ENCODE data around the gene TTBK1.

The TTBK1 gene

DNA sequence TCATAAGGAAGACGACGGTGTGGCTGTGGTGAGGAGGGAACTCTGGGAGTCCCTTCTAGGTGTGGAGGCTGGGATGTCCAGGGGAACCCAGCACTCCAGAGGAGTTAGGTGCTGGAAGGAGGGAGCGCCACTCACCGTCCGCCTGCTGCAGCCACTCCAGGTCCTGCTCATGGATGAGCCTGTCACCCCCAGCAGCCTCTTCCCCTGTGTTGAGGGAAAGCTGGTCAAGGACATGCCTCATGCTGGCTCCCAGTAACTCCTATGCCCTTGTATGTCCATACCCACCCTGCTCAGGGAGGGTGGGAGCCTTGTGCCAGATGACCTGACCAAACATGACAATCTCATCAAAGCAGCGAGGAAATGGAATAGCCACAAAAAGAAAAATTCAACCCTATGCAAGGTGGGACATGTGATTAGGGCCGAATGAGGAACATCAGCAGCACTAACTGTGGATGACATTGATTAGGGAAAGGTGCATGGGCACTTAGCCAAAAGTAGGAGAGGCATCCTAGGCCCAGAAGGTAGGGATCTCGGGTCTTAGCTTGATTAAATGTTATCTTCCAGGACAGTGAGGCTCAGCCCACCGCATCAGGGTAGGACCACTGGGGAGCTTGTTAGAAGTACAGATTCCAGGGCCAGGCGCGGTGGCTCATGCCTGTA is 17.0 kb upstream of the TTBK1 start:
- DNase-seq = peak; percentile 92

DNA sequence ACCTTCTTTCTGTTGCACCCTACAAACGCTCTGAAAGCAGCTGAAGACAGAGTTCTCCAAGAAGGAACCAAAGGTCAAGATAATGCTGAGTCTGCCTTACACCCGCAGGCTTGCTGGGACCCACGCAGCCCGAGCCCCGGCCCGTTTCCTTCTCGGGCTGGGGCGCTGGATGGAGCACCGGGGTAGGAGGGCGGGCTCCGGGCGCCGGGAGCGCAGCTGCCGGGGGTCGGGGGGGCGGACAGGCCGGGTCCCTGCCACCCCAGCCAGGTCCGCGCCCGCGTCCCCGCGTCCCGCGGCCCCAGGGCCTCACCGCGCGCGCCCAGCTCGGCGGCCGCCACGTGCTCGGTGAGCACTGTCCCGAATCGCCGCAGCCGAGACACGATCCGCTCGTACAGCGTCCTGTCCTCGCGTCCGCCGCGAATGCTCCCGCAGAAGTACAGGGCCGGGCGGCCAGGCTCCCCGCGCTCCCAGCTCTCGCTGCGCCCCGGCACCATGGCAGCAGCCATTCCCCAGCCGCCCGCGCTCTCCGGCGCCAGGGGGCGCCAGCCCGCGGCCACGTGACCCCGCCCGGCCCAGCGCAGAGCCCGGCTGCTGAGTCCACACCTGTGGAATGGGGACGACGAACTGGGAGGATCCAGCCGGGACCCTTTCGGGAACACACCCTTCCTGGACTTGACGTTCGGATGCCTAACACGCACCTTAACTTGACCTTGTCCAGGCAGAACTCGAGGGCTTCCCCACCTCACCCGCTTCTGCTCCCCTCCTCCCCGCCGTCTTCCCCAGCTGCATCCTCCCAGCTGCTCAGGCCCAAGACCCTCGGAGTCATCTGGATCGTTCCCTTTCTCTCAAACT is 14.1 kb upstream of the TTBK1 start, which contains the start of gene DNPH1:
Gene DNPH1 (minus strand): TSS at position 531 of the 852 bp plus-strand sequence. CDS start 25 bp downstream, at position 506.
- DNase-seq = peak; percentile 76

- DNase-seq = peak; percentile 64
These were observed 13.3 kb upstream of the TTBK1 start for GRCh38 chr6:43229803-43230620.

- DNase-seq = no peak
These were observed 12.2 kb upstream of the TTBK1 start for GRCh38 chr6:43231053-43231452.

DNA sequence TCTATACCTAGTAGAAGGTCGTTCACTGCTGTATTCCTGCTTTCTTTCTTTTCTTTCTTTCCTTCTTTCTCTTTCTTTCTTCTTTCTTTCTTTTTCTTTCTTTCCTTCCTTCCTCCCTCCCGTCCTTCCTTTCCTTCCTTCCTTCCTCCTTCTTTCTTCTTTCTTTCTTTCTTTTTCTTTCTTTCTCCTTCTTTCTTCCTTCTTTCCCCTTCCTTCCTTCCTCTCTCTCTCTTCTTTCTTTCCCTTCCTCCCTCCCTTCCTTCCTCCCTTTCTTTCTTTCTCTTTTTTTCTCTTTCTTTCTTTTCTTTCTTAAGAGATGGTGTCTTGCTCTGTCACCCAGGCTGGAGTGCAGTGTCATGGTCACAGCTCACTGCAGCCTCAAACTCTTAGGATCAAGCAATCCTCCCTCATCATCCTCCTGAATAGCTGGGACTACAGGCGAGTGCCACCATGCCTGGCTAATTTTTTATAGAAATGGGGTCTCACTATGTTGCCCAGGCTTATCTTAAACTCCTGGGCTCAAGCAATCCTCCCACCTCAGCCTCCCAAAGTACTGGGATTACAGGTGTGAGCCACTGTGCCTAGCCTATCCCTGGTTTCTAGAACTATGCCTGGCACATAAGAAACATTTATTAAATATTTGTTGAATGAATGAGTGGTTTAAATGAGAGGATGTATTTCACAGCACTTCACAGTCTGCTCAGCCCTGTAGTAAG is 11.4 kb upstream of the TTBK1 start:
- DNase-seq = no peak

DNA sequence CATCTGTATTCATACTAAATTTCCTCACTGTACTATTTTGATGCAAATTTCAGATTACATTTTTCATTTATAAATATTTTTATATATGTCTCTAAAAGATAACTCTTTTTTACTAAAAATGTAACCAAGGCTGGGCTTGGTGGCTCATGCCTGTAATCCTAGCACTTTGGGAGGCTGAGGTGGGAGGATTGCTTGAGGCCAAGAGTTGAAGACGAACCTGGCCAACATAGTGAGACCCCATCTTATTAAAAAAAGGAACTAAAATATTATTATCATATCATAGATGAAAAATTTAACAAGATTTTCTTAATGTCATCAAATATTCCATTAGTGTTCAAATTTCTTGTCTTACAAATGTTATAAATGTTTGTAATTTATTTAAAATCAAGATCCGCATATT is 7.4 kb upstream of the TTBK1 start:
- no peak for DNase-seq

GRCh38 chr6:43239054-43239453 is 4.2 kb upstream of the TTBK1 start:
- DNase-seq = no peak

GRCh38 chr6:43240950-43241349 is 2.3 kb upstream of the TTBK1 start:
- no peak for DNase-seq

DNA sequence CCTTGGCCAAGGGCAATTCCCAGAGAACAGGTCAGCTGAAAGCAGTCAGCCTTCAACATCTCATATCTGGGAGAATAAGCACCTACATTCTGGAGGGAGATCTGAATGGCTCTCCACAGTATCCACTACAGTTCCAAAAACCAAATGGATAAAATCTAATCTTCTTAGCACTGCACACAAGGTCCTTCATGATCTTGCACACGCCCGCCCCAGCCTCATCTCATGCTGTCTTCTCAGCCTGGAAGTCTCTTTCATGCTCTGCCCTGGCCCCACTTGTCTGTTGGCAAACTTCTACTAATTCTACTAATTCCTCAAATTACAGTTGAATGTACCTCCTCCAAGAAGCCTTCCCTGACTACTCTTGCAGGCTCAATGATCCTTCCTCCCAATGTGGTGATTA is 1.8 kb upstream of the TTBK1 start:
- DNase-seq = peak; percentile 56

DNA sequence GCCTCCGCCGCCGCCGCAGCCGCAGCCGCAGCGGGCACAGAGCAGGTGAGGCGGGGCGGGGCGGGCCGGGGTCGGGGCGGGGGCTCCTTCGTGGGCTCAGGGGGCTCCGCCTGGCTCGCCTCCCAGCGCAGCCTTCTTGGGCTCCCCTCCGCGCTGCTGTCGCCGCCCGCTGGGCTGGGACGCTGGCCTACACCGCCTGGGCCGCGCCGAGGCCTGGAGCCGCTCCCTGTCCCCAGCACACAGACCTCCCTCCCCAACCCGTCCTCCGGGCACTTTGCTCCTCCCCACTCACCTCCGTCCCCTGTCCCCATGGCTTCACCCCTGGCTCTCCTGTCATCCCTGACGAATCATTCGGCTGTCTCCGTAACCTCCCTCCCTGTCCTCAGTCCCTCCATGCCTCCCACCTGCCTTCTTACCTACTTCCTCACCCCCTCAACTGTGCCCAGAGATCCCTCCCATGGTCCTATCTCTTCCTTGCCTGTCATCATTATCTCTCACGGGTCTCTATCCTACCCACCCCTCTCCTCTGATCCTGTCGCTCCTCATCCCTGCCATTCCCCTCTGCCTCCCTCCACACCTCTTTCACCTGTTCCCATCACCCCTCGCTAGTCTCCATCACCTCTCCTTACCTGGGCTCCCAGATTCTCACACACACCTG is 512 bp downstream of the TTBK1 start:
- no peak for DNase-seq

GRCh38 chr6:43246301-43247113 is 3.2 kb downstream of the TTBK1 start:
- peak; percentile 67 for DNase-seq

- peak; percentile 86 for DNase-seq
These were observed 4.1 kb downstream of the TTBK1 start for GRCh38 chr6:43247114-43247999.

GRCh38 chr6:43248101-43248500 is 4.8 kb downstream of the TTBK1 start:
- no peak for DNase-seq

- no peak for DNase-seq
These were observed 5.5 kb downstream of the TTBK1 start for GRCh38 chr6:43248791-43249190.

- no peak for DNase-seq
These were observed 7.7 kb downstream of the TTBK1 start for GRCh38 chr6:43250992-43251373.

GRCh38 chr6:43253401-43253800 is 10.1 kb downstream of the TTBK1 start:
- no peak for DNase-seq

DNA sequence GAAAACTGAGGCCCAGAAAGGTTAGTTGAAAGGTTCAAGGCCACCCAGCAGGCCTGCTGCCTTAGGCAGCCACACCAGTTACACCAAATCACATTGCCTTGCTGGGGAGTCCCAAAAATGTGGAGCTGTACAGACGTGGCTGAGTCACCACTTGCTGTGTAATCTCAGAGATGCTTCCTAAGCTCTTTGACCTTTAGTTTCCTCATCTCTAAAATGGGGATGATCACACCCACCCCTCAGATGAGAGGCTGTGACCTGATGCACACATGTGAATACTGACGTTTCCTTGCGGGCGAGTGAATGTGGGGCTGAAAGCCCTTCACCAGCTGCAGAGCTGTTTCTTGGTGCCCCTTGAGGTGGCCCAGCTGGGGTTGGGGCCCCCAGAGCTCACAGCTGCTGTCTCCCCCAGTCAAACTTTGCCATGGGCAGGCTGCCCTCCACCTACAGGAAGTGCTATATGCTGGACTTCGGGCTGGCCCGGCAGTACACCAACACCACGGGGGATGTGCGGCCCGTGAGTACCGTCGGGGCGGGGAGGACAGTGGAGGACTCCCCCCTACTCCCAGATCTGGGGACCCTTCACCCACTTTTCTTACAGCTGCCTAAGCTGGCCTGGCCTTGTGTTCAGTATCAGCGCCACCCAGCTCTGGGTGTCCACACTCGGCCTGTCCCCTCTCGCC is 11.0 kb downstream of the TTBK1 start:
- DNase-seq = no peak

- DNase-seq = no peak
These were observed 11.6 kb downstream of the TTBK1 start for GRCh38 chr6:43254846-43255245.

DNA sequence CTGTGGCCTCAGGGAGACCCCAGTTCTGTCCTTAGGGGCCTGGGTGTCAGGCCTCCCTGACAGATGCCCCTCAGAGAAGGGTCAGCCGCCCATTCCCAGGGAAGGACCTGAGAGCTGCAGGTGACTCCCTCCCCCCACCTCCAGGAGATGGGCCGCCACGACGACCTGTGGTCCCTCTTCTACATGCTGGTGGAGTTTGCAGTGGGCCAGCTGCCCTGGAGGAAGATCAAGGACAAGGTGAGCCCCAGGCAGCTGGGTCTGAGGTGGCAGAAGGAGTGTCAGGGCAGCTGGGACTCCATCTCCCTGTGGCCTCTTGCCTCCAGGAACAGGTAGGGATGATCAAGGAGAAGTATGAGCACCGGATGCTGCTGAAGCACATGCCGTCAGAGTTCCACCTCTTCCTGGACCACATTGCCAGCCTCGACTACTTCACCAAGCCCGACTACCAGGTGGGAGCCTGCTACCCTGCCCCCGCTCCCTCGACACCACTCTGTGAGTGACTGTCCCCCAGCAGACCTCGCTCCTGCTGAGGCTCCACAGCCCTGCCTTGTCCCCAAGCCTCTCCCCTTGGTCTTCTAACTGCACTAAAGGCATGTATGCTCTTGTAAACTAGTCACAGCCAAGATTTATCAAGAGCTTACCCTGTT is 12.2 kb downstream of the TTBK1 start:
- DNase-seq = no peak

Data from hematopoietic multipotent progenitor cell treated with erythropoietin and hydrocortisone succinate and interleukin-3 and kit ligand, for 6 days (in vitro differentiated cells).